Measurements from ENCODE around the gene ATE1.
"Not testable (repeated sequence)": the region's sequence is repeated elsewhere in the genome, so short reads cannot be mapped to it uniquely, and the experiment has no call there.

The ATE1 gene

GRCh38 chr10:121831777-121832176 lies 96.1 kb downstream of the ATE1 start:
- no peak for DNase-seq (ENCODE audit: low read depth)

- no peak for DNase-seq (ENCODE audit: low read depth)
These were observed 96.6 kb downstream of the ATE1 start for GRCh38 chr10:121831237-121831636.

- no peak for DNase-seq (ENCODE audit: low read depth)
These were observed 97.7 kb downstream of the ATE1 start for GRCh38 chr10:121830101-121830500.

GRCh38 chr10:121828045-121828444 lies 99.8 kb downstream of the ATE1 start:
- no peak for DNase-seq (ENCODE audit: low read depth)

- not testable (repeated sequence) for DNase-seq (ENCODE audit: low read depth)
These were observed 101.1 kb downstream of the ATE1 start for GRCh38 chr10:121826773-121827172.

GRCh38 chr10:121823993-121824463 lies 103.8 kb downstream of the ATE1 start:
- DNase-seq (ENCODE audit: low read depth) = peak; percentile 3

GRCh38 chr10:121822724-121823123 lies 105.1 kb downstream of the ATE1 start:
- DNase-seq (ENCODE audit: low read depth) = no peak

- no peak for DNase-seq (ENCODE audit: low read depth)
These were observed 105.7 kb downstream of the ATE1 start for GRCh38 chr10:121822180-121822579.

GRCh38 chr10:121819049-121819448 lies 108.8 kb downstream of the ATE1 start:
- no peak for DNase-seq (ENCODE audit: low read depth)

GRCh38 chr10:121818599-121818998 lies 109.2 kb downstream of the ATE1 start:
- DNase-seq (ENCODE audit: low read depth) = no peak

- DNase-seq (ENCODE audit: low read depth) = no peak
These were observed 111.6 kb downstream of the ATE1 start for GRCh38 chr10:121816197-121816596.

- no peak for DNase-seq (ENCODE audit: low read depth)
These were observed 114.0 kb downstream of the ATE1 start for GRCh38 chr10:121813857-121814256.

- no peak for DNase-seq (ENCODE audit: low read depth)
These were observed 114.5 kb downstream of the ATE1 start for GRCh38 chr10:121813211-121813815.

GRCh38 chr10:121812031-121812430 lies 115.8 kb downstream of the ATE1 start:
- no peak for DNase-seq (ENCODE audit: low read depth)

GRCh38 chr10:121811386-121811785 lies 116.4 kb downstream of the ATE1 start:
- DNase-seq (ENCODE audit: low read depth) = no peak

- no peak for DNase-seq (ENCODE audit: low read depth)
These were observed 119.0 kb downstream of the ATE1 start for GRCh38 chr10:121808835-121809234.

- DNase-seq (ENCODE audit: low read depth) = no peak
These were observed 123.4 kb downstream of the ATE1 start for GRCh38 chr10:121804460-121804859.

- DNase-seq (ENCODE audit: low read depth) = no peak
These were observed 124.2 kb downstream of the ATE1 start for GRCh38 chr10:121803611-121804010.

- no peak for DNase-seq (ENCODE audit: low read depth)
These were observed 127.0 kb downstream of the ATE1 start for GRCh38 chr10:121800831-121801230.

- DNase-seq (ENCODE audit: low read depth) = no peak
These were observed 127.7 kb downstream of the ATE1 start for GRCh38 chr10:121800146-121800545.

GRCh38 chr10:121797490-121797889 lies 130.3 kb downstream of the ATE1 start:
- DNase-seq (ENCODE audit: low read depth) = no peak

- DNase-seq (ENCODE audit: low read depth) = no peak
These were observed 131.5 kb downstream of the ATE1 start for GRCh38 chr10:121796342-121796741.

- DNase-seq (ENCODE audit: low read depth) = no peak
These were observed 135.6 kb downstream of the ATE1 start for GRCh38 chr10:121792198-121792597.

GRCh38 chr10:121791761-121792160 lies 136.1 kb downstream of the ATE1 start:
- no peak for DNase-seq (ENCODE audit: low read depth)

All from HS-27A (cell line).